SKM-1 treated with dmso at 0.1 percent for 144 hours (cell line): ENCODE data around the gene DOCK9.

ENCODE experiments used
- DNase-seq: peaks from one replicate; lab custom pipeline; 2025; ENCODE audit not compliant: unreplicated experiment; lab: John Stamatoyannopoulos, UW

DOCK9 gene

DNA sequence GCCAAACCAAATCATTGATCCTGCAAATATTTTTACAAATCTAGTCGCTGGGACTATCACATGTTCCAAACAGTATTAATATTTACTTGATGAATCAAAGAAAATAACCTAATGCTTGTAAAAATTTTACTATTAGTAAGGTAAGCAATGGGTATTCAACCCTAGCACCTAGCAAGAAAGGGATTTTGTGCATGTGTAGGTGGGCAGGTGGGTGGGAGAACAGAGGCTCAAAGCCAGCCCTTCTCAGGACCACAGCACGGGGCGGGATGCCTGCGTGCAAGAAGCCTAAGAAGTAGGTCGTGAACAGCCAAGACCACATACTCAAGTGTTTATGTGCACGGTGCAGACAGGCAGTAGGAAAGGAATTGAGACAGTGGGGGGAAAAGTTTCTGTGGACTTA, 26.6 kb downstream of the DOCK9 start:
- no peak for DNase-seq

- DNase-seq: no peak
Measured at GRCh38 chr13:98950705-98951104, 27.2 kb downstream of the DOCK9 start.

DNA sequence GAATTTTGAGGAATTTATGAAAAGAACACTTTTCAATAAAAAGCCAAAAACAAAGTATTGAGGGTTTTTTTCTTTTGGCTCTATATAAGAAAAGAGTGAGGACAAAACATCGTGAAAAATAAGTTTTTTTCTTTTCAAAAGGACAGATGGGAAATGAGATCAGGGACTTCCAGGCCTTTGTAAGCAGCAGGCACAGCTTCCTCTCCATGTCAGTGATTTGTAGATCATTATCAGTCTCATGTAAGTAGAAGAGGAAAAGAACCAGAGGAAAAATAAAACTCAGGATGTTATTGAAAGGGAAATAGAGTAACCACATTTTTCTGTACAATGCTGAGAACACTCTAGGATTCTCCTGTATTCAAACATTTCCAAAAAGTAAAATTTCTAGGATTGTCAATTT, 29.9 kb downstream of the DOCK9 start:
- no peak for DNase-seq

DNA sequence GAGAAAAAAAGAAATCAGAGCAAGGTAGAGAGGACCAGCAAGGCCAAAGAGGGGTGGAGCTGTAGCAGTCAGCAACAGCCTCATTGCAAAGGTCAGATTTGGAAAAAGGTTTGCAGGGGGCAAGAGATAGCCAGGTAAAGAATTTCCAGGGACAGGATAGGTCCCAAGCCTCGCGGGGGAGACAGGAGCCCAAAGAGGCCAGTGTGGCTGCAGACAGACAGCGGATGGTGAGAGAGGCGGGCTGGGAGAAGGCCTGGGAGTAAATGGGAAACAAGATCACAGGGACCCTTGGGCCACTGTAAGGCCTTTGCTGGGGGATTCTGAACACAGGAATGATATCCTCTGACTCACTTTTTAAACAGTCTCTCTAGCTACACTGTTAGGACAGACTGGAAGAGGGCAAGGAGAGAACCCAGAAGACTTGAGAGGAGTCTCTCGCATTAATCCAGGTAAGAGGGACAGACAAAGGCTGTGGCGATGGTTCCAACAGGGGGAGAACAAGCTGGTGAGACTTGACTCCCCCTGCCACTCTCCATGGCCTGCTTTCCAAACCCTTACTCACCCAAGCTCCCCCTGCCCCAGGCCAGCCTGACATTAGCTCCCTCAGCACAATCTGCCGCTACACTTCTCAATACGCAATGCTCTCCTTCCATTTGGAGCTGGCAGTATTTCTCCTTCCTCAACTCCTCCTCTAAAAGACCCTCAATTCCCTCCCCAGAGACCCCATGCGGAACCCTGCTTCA, 31.8 kb downstream of the DOCK9 start:
- no peak for DNase-seq

- DNase-seq: no peak
Measured at GRCh38 chr13:98944336-98944735, 33.5 kb downstream of the DOCK9 start.

- no peak for DNase-seq
Measured at GRCh38 chr13:98942997-98943396, 34.9 kb downstream of the DOCK9 start.

DNA sequence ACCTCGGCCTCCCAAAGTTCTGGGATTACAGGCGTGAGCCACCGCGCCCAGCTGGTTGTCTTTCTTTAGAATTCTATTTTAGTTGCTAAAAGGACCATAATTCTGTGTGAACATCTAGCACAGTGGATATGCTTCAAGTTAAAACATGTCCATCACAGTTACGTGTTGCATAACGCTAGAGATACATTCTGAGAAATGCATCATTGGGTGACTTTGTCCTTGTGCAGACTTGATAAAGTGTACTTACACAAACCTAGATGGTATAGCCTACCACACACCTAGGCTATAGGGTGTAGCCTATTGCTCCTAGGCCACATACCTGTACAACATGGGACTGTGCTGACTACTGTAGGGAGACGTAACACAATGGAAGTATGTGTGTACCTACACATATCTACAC, 35.4 kb downstream of the DOCK9 start:
- DNase-seq: no peak

DNA sequence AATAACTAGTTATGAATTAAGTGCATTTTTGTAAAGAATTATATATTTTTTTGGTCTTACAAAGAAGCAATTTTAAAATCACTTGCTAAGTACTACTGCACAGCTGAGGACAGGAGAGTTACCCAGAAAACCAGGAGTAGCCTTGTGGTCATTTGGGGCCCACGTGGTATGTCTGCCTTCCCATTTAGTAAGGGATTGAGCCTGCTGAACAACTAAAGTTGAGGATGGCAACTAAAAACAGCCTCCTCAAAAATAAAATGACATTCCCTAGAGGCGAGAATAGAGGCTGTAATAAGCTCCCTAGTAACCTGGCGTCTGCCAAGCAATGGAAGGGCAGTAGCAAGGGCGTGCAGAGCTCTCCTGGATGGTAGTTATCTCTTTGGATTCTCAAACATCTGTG, 36.3 kb downstream of the DOCK9 start:
- DNase-seq: no peak

DNA sequence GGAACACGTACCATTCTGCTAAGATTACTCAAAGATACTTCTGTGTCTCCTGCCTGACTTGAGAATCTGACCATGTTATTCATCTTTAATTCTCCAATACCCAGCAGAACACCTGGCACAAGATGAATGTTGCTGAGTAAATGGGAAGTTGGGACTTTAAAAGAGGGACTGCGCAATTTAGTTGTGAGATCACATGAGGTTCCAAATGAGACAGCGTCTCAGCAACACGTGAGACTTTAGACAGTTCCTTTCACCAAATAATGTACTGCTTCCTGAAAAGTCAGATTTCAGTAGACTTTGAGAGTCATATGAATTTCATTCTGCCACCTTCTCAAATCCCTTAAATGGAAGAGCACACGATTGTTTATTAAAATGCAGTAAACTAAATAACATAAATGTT, 36.7 kb downstream of the DOCK9 start:
- DNase-seq: no peak

GRCh38 chr13:98940325-98941001, 37.4 kb downstream of the DOCK9 start:
- DNase-seq: no peak

- DNase-seq: no peak
Measured at GRCh38 chr13:98939660-98940191, 38.1 kb downstream of the DOCK9 start.

DNA sequence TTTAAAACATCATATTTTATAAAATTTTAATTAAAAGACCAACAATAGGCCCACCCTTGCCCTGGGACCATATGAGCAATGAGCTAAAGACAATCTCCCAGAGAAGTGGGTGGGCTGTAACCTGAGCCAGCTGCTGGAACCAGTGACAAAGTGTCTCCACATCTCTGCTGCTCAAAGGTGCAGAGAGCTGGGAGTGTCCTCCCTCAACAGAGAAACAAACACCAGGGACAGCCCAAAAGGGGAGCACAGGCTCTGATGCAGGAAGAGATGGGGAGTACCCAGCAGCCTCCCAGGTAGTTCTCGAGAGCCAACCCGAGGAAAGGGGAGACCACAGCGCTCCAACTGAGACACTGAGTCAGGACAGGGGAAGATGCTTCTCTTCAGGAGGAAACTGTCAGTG, 39.1 kb downstream of the DOCK9 start:
- DNase-seq: no peak

DNA sequence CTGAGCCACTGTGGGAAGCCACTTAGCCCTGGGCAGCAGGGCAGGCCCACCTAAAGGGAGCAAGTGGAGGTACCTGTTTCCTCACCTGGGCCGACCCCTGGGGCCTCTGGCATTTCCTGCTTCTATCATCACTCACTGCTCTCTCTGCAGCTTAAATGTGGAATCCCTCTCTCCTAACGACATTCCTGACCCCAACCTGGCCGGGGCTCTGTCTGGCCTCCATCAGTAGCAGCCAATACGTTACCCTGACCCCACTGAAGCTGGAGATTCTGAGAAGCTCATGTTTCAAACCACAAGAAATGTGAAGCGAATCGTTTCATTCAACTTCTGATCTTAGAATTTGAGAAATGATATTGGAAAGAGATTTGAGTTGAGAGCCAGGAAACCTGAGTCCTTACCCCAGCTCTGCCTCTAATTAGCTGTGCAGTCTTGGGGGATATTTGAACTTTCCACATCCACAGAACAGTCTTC, 39.9 kb downstream of the DOCK9 start:
- DNase-seq: no peak

DNA sequence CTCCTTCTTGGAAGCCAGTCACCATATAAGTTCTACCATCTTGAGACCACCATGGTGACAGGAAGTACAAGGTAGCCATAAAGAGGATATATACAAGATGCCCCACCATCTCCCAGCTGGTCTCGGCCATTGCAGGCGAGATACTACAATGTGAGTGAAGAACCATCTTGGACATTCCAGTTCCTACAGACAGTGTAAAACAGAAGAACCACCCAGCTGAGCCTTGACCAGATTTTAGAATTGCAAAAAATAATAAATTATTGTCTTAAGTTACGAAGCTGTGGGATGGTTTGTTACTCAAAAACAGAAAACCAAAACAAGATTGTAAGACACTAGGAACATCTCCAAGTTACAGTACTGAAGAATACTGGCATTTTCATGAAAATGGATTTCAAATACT, 43.6 kb downstream of the DOCK9 start:
- DNase-seq: no peak

GRCh38 chr13:98930151-98930591, 47.7 kb downstream of the DOCK9 start:
- DNase-seq: no peak

DNA sequence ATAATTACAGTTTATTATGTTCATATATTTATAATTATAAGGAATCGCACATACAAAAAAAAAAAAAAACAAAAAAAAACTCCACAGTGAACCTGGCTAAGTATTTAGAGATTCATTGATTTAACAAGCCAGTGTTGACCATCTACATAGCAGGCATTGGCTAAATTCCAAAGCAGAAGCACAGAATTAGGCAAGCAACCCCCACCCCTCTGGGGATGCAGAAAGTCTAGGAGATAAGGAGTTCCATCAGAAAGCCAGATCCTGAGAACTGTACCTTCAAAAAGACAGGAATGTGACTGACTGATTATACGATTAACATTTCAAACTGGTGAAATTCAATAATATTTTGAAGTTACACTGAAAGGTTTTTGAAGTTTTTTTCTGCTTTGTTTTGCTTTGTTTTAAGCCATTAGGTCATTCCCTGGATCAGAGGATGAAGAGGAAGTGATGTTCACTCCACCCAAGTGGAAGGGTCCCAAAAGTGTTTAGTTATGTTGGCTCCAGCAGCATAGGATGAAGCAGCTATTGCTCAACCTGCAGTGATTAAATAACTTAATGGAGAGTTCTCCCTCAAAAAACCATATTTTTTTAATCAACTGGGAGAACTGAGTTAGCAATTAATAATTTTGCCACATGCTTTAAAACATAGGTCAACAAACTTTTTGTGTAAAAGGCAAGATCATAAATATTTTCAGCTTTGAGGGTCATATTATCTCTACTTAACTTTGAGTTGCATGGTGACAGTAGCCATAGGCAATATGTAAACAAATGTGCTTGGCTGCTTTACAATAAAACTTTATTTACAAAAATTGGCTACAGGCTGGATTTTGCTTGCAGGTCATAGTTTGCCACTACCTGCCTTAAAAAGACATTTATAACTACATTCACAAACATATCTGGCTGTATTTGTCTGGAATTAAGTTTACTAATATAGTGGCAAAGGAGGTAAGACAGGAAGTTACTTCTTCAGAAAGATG, 49.6 kb downstream of the DOCK9 start:
- DNase-seq: no peak

GRCh38 chr13:98925949-98926348, 51.9 kb downstream of the DOCK9 start:
- no peak for DNase-seq

GRCh38 chr13:98923641-98924397, 54.0 kb downstream of the DOCK9 start:
- DNase-seq: no peak

DNA sequence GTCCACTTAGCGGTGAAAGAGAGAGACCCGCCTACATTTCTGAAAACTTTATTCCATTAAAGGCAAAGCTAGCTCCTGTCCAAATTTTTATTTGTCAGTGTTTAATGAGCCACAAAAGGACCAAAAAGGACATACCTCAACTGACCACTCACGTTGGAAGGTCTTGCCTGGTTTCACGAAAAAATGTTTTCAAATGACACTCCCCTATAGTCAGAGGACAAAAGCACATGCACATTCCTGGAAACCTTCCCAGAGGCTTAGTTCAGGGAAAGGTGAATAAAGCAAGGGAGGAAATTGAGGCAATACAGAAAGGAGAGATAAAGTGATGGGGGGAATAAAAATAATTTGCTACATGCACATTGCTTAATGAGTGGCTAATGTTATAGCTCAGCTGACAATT, 55.6 kb downstream of the DOCK9 start:
- no peak for DNase-seq

DNA sequence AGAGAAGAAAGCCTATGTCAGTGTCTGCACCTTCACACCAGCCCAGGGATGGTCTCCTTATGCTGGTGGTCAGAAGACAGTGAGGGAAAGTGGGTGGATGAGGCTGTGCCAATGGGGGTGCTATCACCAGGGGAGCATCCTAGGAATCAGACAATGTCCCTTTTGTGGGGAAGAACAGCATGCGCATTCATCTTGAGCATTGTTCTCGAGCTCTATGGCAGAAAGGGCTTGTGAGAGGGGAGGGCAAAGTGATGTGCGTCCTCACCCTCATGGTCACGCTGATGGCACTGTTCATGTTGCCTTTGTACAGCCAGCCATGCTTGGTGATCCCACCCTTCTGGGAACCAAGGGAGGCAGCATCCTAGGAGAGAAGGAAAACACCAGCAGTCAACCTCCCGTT, 56.1 kb downstream of the DOCK9 start:
- DNase-seq: no peak
